ENCODE data around the gene APOA4. TPM values are rescaled to one million over a fixed set of nuclear protein-coding genes. Genes with fewer than 3 reads are reported as not detected.
"Not testable (repeated sequence)": the region's sequence is repeated elsewhere in the genome, so short reads cannot be mapped to it uniquely, and the experiment has no call there.

The APOA4 gene
- total and polyA plus RNA-seq, 7 donors = 0.04 to 5.3 (median 3.0) TPM; not detected in 4

GRCh38 chr11:116807601-116808261, 15.4 kb downstream of the APOA4 start:
- DNase-seq = peak; percentile 54
- Histone ChIP-seq H3K4me1 (no peaks in the 10 kb centered on the region), H3K27ac (no peak overlapping the region), H3K27me3 (no peaks in the 10 kb centered on the region), H3K9me3 (no peaks in the 10 kb centered on the region), H3K4me3 (no peak overlapping the region), H3K36me3 (no peaks in the 10 kb centered on the region)
- intact Hi-C loops (cut with DNase I) = no loop called here
- WGBS, 2 donors = 81 to 90% methylated on average over 6 of the region's 6 CpGs
- no peak for TF ChIP-seq CTCF (IDR thresholded peaks at IDR 0.05)
- no peak for TF ChIP-seq POLR2AphosphoS5 (IDR thresholded peaks at IDR 0.05)
- no peak for TF ChIP-seq POLR2A (IDR thresholded peaks at IDR 0.05)
- no peak for TF ChIP-seq EP300 (IDR thresholded peaks at IDR 0.05)

- 60 to 72% methylated on average over 3 of the region's 3 CpGs for WGBS, 2 donors
- Histone ChIP-seq H3K36me3 (no peaks in the 10 kb centered on the region), H3K27me3 (no peaks in the 10 kb centered on the region), H3K27ac (no peak overlapping the region), H3K4me1 (no peaks in the 10 kb centered on the region), H3K4me3 (no peak overlapping the region), H3K9me3 (no peaks in the 10 kb centered on the region)
- TF ChIP-seq POLR2AphosphoS5 (IDR thresholded peaks at IDR 0.05) = no peak
- TF ChIP-seq CTCF (IDR thresholded peaks at IDR 0.05) = no peak
- no peak for TF ChIP-seq POLR2A (IDR thresholded peaks at IDR 0.05)
- intact Hi-C loops (cut with DNase I) = no loop called here
- no peak for DNase-seq
Observed at GRCh38 chr11:116804001-116804400, 19.1 kb downstream of the APOA4 start.

- H3K27ac ChIP-seq; H3K4me3 ChIP-seq; intact Hi-C loops (cut with DNase I); H3K27me3 ChIP-seq; H3K4me1 ChIP-seq; DNase-seq; H3K36me3 ChIP-seq; H3K9me3 ChIP-seq: not testable (repeated sequence)
Observed at GRCh38 chr11:116801662-116802061, 21.4 kb downstream of the APOA4 start.

- Histone ChIP-seq H3K27me3 (no peaks in the 10 kb centered on the region), H3K4me1 (no peaks in the 10 kb centered on the region), H3K27ac (no peak overlapping the region), H3K9me3 (no peaks in the 10 kb centered on the region), H3K4me3 (no peak overlapping the region), H3K36me3 (no peaks in the 10 kb centered on the region)
- intact Hi-C loops (cut with DNase I) = no loop called here
- no peak for TF ChIP-seq EP300 (IDR thresholded peaks at IDR 0.05)
- TF ChIP-seq POLR2A (IDR thresholded peaks at IDR 0.05) = no peak
- TF ChIP-seq POLR2AphosphoS5 (IDR thresholded peaks at IDR 0.05) = no peak
- DNase-seq = no peak
- 92 to 95% methylated on average over 2 of the region's 2 CpGs for WGBS, 2 donors
Observed at GRCh38 chr11:116800610-116801009, 22.5 kb downstream of the APOA4 start.

- Histone ChIP-seq H3K4me3 (no peak overlapping the region), H3K4me1 (no peaks in the 10 kb centered on the region), H3K9me3 (no peaks in the 10 kb centered on the region), H3K27ac (no peak overlapping the region), H3K36me3 (no peaks in the 10 kb centered on the region), H3K27me3 (no peaks in the 10 kb centered on the region)
- DNase-seq = no peak
- WGBS, 2 donors = 80 to 85% methylated on average over 5 of the region's 5 CpGs
- intact Hi-C loops (cut with DNase I) = no loop called here
- no peak for TF ChIP-seq CTCF (IDR thresholded peaks at IDR 0.05)
- no peak for TF ChIP-seq POLR2A (IDR thresholded peaks at IDR 0.05)
- TF ChIP-seq POLR2AphosphoS5 (IDR thresholded peaks at IDR 0.05) = no peak
- TF ChIP-seq EP300 (IDR thresholded peaks at IDR 0.05) = no peak
Observed at GRCh38 chr11:116798368-116798767, 24.7 kb downstream of the APOA4 start.

- Histone ChIP-seq H3K36me3 (no peaks in the 10 kb centered on the region), H3K27ac (no peak overlapping the region), H3K9me3 (no peaks in the 10 kb centered on the region), H3K4me1 (no peaks in the 10 kb centered on the region), H3K4me3 (no peak overlapping the region), H3K27me3 (no peaks in the 10 kb centered on the region)
- WGBS, 2 donors = 46 to 84% methylated on average over 5 of the region's 5 CpGs
- TF ChIP-seq CTCF (IDR thresholded peaks at IDR 0.05) = no peak
- no peak for TF ChIP-seq POLR2AphosphoS5 (IDR thresholded peaks at IDR 0.05)
- TF ChIP-seq POLR2A (IDR thresholded peaks at IDR 0.05) = no peak
- TF ChIP-seq EP300 (IDR thresholded peaks at IDR 0.05) = no peak
- intact Hi-C loops (cut with DNase I) = no loop called here
- no peak for DNase-seq
Observed at GRCh38 chr11:116797816-116798215, 25.3 kb downstream of the APOA4 start.

Measured in sigmoid colon (tissue), 7 donors.